ENCODE results near the gene FARP2.

FARP2 gene

GRCh38 chr2:241485172-241485911 lies 129.3 kb downstream of the FARP2 start:
- no peak for DNase-seq (ENCODE audit: low spot score)

- no peak for DNase-seq (ENCODE audit: low spot score)
Measured at GRCh38 chr2:241489088-241489487, 133.0 kb downstream of the FARP2 start.

- no peak for DNase-seq (ENCODE audit: low spot score)
Measured at GRCh38 chr2:241489733-241490680, 133.9 kb downstream of the FARP2 start.

GRCh38 chr2:241490825-241491506 lies 134.9 kb downstream of the FARP2 start:
- DNase-seq (ENCODE audit: low spot score) = peak; percentile 56

- no peak for DNase-seq (ENCODE audit: low spot score)
Measured at GRCh38 chr2:241491549-241492173, 135.6 kb downstream of the FARP2 start.

GRCh38 chr2:241492174-241492565 lies 136.1 kb downstream of the FARP2 start:
- DNase-seq (ENCODE audit: low spot score) = no peak

GRCh38 chr2:241493092-241493491 lies 137.0 kb downstream of the FARP2 start:
- no peak for DNase-seq (ENCODE audit: low spot score)

- DNase-seq (ENCODE audit: low spot score) = no peak
Measured at GRCh38 chr2:241494311-241494908, 138.3 kb downstream of the FARP2 start.

GRCh38 chr2:241495172-241496002 lies 139.3 kb downstream of the FARP2 start:
- DNase-seq (ENCODE audit: low spot score) = no peak

GRCh38 chr2:241496003-241496707 lies 140.1 kb downstream of the FARP2 start:
- DNase-seq (ENCODE audit: low spot score) = no peak

GRCh38 chr2:241496904-241497877 lies 141.1 kb downstream of the FARP2 start:
- no peak for DNase-seq (ENCODE audit: low spot score)

GRCh38 chr2:241498115-241499070 lies 142.3 kb downstream of the FARP2 start:
- no peak for DNase-seq (ENCODE audit: low spot score)

GRCh38 chr2:241499146-241499965 lies 143.3 kb downstream of the FARP2 start:
- DNase-seq (ENCODE audit: low spot score) = no peak

- no peak for DNase-seq (ENCODE audit: low spot score)
Measured at GRCh38 chr2:241500016-241500415, 143.9 kb downstream of the FARP2 start.

GRCh38 chr2:241500431-241500975 lies 144.4 kb downstream of the FARP2 start:
- no peak for DNase-seq (ENCODE audit: low spot score)

GRCh38 chr2:241501099-241501541 lies 145.0 kb downstream of the FARP2 start:
- no peak for DNase-seq (ENCODE audit: low spot score)
